ENCODE results near the gene SIPA1L3.
"Not testable (repeated sequence)": the region's sequence is repeated elsewhere in the genome, so short reads cannot be mapped to it uniquely, and the experiment has no call there.

The SIPA1L3 gene

GRCh38 chr19:38023671-38024541 is 116.9 kb downstream of the SIPA1L3 start:
- no peak for DNase-seq (ENCODE audit: low read depth)
- H3K4me3 ChIP-seq (ENCODE audit: low read depth, low read length) = no peak overlapping the region
- TF ChIP-seq, protein P1, sequence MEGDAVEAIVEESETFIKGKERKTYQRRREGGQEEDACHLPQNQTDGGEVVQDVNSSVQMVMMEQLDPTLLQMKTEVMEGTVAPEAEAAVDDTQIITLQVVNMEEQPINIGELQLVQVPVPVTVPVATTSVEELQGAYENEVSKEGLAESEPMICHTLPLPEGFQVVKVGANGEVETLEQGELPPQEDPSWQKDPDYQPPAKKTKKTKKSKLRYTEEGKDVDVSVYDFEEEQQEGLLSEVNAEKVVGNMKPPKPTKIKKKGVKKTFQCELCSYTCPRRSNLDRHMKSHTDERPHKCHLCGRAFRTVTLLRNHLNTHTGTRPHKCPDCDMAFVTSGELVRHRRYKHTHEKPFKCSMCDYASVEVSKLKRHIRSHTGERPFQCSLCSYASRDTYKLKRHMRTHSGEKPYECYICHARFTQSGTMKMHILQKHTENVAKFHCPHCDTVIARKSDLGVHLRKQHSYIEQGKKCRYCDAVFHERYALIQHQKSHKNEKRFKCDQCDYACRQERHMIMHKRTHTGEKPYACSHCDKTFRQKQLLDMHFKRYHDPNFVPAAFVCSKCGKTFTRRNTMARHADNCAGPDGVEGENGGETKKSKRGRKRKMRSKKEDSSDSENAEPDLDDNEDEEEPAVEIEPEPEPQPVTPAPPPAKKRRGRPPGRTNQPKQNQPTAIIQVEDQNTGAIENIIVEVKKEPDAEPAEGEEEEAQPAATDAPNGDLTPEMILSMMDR (IDR thresholded peaks at IDR 0.05; ENCODE audit: insufficient read depth, low read depth, low read length, missing control alignments) = no peak

DNA sequence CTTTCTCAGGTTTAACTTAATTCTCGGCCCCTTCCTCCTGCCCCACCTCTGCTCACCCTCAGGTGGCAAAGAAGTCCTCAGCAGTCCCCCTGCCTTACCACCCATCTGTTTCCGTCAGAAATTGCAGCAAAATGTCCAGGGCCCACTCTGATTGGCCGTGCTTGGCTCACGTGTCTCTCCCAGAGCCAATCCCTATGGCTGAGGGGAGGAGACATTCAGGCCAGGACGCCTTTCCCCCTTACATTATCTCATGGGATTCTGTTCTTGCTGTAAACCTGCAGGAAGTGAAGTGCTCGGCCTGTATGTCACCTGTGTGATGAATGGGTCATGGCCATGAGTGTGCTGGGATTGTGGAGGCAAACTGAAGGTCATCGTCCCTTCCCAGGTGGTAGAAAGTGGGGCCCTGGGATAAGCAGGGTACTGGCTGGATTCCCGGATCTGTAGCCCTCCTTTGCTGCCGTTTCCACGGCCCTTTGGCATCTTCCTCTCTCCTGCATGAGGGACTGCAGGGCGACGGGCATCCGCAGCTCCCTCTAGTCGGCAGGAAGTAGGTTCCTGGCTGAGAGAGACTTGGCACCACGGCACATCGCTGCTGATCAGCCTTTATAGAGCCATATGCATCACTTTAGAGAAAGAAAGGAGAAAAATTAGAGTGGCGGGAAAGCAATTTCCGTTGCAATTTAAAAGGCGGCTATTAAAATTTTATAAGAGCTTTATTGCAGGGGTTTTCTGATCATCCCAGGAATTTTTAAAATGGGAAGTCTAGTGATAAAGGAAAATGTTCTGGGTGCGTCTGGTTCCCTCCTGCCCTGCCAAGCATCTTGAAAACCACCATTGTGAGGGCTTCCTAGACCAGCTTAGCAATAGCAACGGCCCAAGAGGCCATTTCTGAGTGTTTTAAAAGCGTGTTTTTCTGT is 118.2 kb downstream of the SIPA1L3 start:
- no peak for DNase-seq (ENCODE audit: low read depth)
- H3K4me3 ChIP-seq (ENCODE audit: low read depth, low read length) = no peak overlapping the region
- TF ChIP-seq, protein P1 (IDR thresholded peaks at IDR 0.05; ENCODE audit: insufficient read depth, low read depth, low read length, missing control alignments) = no peak

GRCh38 chr19:38025909-38026307 is 118.9 kb downstream of the SIPA1L3 start:
- TF ChIP-seq, protein P1 (IDR thresholded peaks at IDR 0.05; ENCODE audit: insufficient read depth, low read depth, low read length, missing control alignments) = no peak
- no peak for DNase-seq (ENCODE audit: low read depth)

DNA sequence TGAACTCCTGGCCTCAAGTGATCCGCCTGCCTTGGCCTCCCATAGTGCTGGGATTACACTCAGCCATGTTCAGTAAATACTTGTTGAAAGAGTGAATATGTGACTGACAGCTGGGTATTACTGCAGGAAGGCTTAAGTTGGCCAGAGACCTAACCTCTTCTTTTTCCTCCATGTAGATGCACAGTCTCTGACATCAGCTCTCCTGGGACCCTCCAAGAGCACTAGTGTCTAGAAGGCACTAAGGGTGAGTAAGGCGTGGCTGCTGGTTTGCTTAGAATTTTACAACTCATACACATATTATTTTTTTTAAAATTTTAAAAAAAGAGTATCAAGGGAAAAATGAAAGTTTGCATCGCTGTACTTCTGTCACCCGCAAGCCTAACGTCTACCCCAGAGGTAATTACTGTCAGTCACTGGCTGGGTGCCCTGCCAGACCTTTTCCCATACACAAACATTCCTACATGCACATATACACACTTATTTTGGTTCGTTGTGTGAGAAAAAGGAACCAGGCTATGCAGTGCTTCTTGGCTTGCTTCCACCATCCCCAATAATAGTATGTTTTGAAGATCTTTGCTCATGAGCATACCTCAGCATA is 122.0 kb downstream of the SIPA1L3 start:
- H3K4me3 ChIP-seq (ENCODE audit: low read depth, low read length) = no peak overlapping the region
- DNase-seq (ENCODE audit: low read depth) = no peak
- TF ChIP-seq, protein P1 (IDR thresholded peaks at IDR 0.05; ENCODE audit: insufficient read depth, low read depth, low read length, missing control alignments) = no peak

More at GRCh38 chr19:38025909-38026307, 118.9 kb downstream of the SIPA1L3 start:
- H3K4me3 ChIP-seq (ENCODE audit: low read depth, low read length) = no peak overlapping the region

- not testable (repeated sequence) for DNase-seq (ENCODE audit: low read depth); H3K4me3 ChIP-seq (ENCODE audit: low read depth, low read length)
These were observed 123.0 kb downstream of the SIPA1L3 start for GRCh38 chr19:38030001-38030400.

- H3K4me3 ChIP-seq (ENCODE audit: low read depth, low read length) = no peak overlapping the region
- no peak for DNase-seq (ENCODE audit: low read depth)
These were observed 123.8 kb downstream of the SIPA1L3 start for GRCh38 chr19:38030686-38031422.

More at GRCh38 chr19:38030686-38031422, 123.8 kb downstream of the SIPA1L3 start:
- TF ChIP-seq, protein P1 (IDR thresholded peaks at IDR 0.05; ENCODE audit: insufficient read depth, low read depth, low read length, missing control alignments) = no peak

Data from GM12865 (cell line).